NCI-H1092 treated with DMSO at 0.1 percent for 48 hours (cell line): ENCODE measurements around the gene AHCYL1.
"Not testable (repeated sequence)": the region's sequence is repeated elsewhere in the genome, so short reads cannot be mapped to it uniquely, and the experiment has no call there.

Experiments
- DNase-seq: peaks from one replicate; lab custom pipeline; 2025; lab: John Stamatoyannopoulos, UW

The AHCYL1 gene

GRCh38 chr1:109984456-109985246 lies at the start of gene AHCYL1:
Gene AHCYL1, plus strand, starts transcription at chr1:109984765. Its CDS starts 288 bp downstream, at chr1:109985053.
- DNase-seq = peak; percentile 99

GRCh38 chr1:109935451-109935900 lies 49.1 kb upstream of the AHCYL1 start:
- no peak for DNase-seq

GRCh38 chr1:109937738-109938137 lies 46.8 kb upstream of the AHCYL1 start:
- DNase-seq = no peak

- DNase-seq = no peak
Observed at GRCh38 chr1:109938556-109938955, 46.0 kb upstream of the AHCYL1 start.

GRCh38 chr1:109942434-109942833 lies 42.1 kb upstream of the AHCYL1 start:
- no peak for DNase-seq

GRCh38 chr1:109944541-109944940 lies 40.0 kb upstream of the AHCYL1 start:
- no peak for DNase-seq

GRCh38 chr1:109946511-109946910 lies 38.1 kb upstream of the AHCYL1 start:
- DNase-seq = no peak

- no peak for DNase-seq
Observed at GRCh38 chr1:109947582-109948284, 36.8 kb upstream of the AHCYL1 start.

GRCh38 chr1:109948285-109948630 lies 36.3 kb upstream of the AHCYL1 start:
- no peak for DNase-seq

- DNase-seq = no peak
Observed at GRCh38 chr1:109950038-109950437, 34.5 kb upstream of the AHCYL1 start.

GRCh38 chr1:109950509-109950908 lies 34.1 kb upstream of the AHCYL1 start:
- no peak for DNase-seq

- DNase-seq = not testable (repeated sequence)
Observed at GRCh38 chr1:109951501-109951900, 33.1 kb upstream of the AHCYL1 start.

GRCh38 chr1:109954041-109954512 lies 30.5 kb upstream of the AHCYL1 start:
- no peak for DNase-seq

- no peak for DNase-seq
Observed at GRCh38 chr1:109959632-109959973, 25.0 kb upstream of the AHCYL1 start.

GRCh38 chr1:109959974-109960744 lies 24.4 kb upstream of the AHCYL1 start:
- peak; percentile 82 for DNase-seq

GRCh38 chr1:109960745-109961094 lies 23.8 kb upstream of the AHCYL1 start:
- DNase-seq = no peak

GRCh38 chr1:109963864-109964263 lies 20.7 kb upstream of the AHCYL1 start:
- no peak for DNase-seq

- DNase-seq = no peak
Observed at GRCh38 chr1:109969146-109969829, 15.3 kb upstream of the AHCYL1 start.

- DNase-seq = no peak
Observed at GRCh38 chr1:109969907-109970306, 14.7 kb upstream of the AHCYL1 start.

GRCh38 chr1:109971559-109971958 lies 13.0 kb upstream of the AHCYL1 start:
- DNase-seq = no peak

GRCh38 chr1:109974191-109974590 lies 10.4 kb upstream of the AHCYL1 start:
- DNase-seq = no peak

- DNase-seq = no peak
Observed at GRCh38 chr1:109975718-109976117, 8.8 kb upstream of the AHCYL1 start.
